NCI-H345 treated with DMSO at 0.1 percent for 48 hours (cell line): ENCODE measurements around the gene RASA3.
"Not testable (repeated sequence)": the region's sequence is repeated elsewhere in the genome, so short reads cannot be mapped to it uniquely, and the experiment has no call there.

Source experiments
- DNase-seq: peaks from one replicate; lab custom pipeline; 2025; ENCODE audit not compliant: unreplicated experiment; lab: John Stamatoyannopoulos, UW

The RASA3 gene

DNA sequence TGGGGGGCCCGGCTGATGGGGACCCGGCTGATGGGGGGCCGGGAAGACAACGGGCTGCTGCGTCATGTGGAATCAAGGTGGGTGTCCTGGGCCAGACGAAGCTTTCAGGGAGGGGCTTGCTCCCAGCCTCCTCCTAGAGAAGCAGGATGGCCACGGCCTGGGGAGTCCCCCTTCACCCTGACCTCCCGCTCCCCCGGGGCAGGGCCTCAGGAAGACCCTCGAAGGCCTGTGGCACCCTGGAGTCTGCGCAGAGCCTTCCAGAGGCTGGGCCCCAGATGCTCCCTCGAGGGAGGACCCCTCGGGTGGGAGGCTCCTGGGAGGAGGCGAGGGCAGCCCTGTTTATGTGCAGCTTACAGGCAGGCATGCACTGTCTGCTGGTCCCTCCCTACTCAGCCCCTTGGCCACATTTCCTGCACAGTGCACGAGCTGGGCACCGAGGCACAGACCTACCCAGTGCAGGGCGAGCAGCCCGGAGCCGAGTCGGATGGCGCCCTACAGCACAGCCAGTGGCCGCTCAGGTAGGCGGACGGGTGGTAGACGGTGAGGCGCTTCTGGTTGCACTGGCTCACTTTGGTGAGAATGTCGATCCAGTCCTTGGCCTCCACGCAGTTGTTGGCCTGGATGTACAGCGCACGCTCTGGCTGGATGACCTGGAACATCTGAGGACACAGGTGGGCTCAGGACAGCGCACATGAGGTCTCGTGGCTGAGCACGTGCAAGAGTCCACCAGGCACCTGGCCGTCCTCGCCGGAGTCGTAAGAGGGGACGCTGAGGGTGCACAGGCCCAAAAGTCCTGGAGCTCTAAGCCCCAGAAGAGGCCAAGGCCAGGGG lies 136.1 kb downstream of the RASA3 start:
- DNase-seq: no peak

- DNase-seq: no peak
These were observed 137.3 kb downstream of the RASA3 start for GRCh38 chr13:113995051-113995601.

DNA sequence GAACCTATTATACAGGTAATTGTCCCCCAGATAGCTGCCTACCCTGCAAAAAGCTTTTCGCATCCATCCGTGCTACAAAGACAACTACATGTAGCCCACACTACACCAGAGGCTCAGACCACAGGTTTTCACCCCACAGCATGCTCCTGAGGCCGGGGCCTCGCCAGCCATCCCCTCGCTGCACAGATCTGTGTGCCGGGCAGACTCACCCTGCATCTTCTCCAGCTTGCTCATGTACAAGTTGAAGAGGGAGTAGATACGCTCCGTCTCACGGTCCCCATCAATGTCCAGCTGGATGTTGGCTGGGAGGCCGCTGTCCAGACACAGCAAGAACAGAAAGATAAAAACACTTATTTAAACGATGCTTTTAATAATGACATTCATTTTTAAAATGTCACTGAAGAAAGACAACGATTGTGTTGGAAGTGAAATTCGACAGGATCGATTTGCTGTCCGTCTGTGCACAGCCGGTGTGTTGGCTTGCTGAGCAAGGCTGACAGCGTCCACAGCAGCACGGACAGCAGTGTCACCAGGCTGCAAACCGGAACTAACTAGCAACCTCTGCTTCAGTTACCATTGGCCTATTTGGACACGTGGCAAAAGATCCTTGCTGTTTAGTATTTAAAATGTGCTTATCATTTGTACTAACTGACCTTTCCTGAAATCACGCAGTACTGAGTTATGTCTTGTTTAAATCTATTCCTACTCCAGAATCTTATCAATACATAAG lies 140.0 kb downstream of the RASA3 start:
- no peak for DNase-seq

DNA sequence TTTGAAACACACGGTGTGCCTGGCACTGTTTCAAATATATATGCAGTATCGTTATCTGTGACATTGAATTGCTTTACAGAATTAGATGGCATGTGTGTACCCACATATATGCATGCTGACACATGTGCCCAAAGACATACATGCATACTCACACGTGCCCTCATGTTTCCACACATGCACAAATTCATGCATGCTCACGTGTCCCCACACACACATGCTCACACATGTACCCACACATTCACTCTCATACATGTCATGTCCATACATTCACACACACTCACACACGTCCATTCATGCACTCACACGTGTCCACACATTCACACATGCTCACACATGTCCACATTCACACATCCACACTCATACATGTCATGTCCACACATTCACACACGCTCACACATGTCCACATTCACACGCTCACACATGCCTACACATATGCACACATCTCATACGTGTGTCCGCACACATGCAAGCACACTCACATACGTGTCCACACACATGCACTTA lies 140.7 kb downstream of the RASA3 start:
- no peak for DNase-seq

DNA sequence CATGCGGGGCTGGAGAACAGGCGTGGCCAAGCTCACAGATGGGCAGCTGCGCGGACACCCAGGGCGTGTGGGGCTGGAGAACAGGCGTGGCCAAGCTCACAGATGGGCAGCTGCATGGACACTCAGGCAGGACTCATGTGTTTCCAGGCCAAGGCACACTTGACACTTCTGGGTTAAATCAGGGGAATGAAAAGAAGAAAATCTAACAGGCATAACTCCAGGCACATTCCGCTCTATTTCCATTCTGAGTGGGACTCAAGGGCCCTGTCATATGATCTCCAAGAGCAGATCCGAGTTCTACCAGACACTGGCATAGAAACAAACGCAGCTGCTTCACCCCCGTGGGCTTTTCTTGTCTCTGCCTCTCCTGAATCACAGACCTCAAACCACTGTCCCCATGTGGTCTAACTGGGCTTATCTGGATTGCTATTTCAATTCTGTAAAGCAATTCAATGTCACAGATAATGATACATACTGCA lies 141.2 kb downstream of the RASA3 start:
- DNase-seq: peak; percentile 84

DNA sequence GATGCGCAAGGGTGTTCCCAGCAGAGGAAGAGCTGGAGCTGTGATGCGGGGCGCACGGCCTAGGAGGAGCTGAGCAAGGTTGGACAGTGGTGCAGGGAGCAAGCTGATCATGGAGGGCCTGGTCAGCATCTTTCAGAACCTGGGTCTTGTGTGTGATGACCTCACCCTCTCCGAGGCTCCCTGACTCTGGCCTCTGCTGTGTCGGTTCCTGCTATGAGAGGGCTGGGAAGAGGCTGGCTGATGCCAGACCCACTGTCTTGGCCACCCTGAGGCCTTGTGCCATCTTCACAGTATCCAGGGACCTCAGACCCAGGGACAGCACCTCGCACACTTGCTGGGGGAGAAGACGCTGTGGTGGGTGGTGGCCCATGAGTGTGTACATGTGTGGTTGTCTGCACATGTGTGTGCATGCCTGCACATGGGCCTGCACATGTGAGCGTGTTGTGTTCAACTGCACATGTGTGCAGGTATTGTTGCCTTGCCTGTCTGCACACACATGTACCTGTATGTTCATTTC lies 142.0 kb downstream of the RASA3 start:
- DNase-seq: no peak

DNA sequence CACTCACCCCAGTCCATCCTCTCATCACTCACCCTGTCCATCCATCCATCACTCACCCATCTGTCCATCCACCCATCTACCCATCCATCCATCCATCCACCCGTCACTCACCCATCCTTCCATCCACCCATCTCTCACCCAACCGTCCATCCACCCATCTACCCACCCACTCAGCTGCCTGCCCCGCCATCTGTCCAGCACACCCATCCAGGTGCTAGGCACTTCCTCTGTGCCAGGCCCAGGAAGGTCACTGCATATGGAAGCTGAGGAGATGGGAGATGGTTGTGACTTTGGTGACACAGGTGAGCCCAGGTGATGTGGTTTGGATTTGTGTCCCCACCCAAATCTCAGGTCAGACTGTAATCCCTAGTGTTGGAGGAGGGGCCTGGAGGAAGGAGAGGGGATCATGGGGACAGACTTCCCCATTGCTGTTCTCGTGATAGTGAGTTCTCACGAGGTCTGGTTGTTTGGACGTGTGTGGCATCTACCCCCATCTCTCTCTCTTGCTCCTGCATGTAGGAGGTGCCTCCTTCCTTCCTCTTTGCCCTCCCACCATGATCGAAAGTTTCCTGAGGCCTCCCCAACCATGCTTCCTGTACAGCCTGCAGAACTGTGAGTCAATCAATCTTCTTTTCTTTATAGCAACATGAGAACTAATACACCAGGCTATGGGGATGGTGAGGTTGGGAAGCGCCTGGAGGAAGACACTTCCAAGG lies 142.7 kb downstream of the RASA3 start:
- no peak for DNase-seq

- not testable (repeated sequence) for DNase-seq
These were observed 143.6 kb downstream of the RASA3 start for GRCh38 chr13:113988859-113989258.

DNA sequence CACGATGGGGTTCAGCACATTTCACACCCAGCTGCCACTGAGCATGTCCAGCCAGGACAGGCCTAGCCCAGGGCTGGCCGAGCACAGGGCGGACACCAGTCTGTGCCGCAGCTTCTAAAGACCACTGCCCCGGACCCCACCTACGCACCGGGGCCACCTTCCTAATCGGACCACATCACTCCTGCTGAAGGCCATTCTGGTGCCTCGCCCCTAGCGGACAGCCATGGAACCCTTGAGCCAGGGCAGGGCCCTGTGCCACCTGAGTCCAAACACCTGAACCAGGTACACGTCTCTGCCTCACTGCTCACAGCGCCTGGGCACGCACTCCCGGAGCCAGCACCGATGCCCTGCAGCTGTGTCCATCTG lies 150.1 kb downstream of the RASA3 start:
- DNase-seq: no peak

DNA sequence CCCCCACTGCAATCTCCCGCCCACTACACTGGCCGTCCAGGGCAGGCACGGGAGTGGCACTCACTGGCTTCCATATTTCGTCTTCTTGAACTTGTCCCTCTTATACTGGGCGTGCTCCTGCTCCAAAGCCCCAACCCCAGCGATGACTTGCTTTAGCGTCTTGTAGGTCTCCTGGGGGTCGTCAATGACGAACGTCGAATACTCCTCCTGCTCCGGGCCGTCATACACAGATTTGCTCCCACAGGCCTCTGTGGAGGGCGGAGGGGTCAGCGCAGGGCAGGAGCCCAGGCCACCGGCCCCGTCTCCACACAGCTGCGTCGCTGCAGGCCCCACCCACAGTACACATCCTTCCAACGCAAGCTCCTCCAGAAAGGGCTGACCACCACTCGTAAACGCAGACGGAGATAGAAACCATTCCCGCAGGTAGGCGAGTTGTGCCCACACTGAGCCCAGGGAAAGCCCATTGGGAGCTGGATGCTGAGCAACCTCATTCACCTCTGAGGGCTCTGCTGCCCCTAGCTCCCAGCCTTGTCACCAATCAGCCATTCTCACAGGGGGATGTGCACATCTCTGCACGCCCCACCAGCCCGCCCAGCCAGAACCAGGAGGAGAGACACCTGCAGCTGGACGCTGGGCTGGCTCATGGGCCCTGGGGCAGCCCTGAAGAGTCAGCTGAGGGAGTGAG lies 150.7 kb downstream of the RASA3 start:
- no peak for DNase-seq

DNA sequence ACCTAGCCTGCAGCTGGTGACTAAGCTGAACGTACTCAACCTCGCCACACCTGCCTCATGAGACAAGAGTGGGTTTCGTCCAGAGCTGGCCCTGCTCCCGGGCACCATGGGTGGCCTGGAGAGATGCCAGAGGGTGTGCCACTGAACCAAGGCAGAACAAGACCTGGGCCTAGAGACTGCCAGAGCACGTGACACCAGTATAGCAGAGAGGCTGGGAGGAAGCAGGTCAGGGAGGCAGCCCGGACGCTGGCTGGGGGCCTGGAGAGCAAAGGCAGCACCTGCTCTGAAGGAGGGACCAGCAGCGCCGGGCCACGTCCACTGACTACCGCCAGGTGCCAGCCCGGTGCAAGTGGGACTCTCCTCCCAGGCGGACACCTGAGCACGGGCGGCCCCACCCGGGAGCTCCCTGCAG lies 151.2 kb downstream of the RASA3 start:
- DNase-seq: peak; percentile 97

DNA sequence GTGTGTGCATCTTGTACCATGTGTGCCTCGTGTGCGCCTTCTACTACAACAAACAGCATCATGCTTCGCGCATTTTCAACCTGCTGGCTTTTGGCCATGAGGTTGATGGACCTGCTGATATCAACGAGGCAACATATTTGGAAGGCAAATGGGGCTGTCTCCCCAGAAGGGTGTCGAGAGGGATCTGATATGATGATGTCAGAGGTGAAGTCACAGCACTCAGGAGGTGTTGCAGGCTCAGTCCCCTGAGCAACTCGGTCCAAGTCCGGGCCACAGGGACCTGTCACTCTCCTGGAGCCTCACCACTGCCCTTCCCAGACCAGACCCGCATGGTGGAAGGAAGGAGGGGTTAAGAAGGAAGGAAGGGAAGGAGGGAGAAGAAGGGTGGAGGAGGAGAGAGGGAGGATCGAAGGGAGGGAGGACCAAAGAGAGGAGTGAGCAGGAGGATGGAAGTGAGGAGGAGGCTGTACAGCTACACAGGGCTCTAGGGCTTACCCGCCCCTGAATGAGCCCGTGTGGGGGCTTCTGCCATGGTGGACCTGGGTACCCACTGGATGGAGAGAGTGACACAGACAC lies 151.8 kb downstream of the RASA3 start:
- peak; percentile 29 for DNase-seq

DNA sequence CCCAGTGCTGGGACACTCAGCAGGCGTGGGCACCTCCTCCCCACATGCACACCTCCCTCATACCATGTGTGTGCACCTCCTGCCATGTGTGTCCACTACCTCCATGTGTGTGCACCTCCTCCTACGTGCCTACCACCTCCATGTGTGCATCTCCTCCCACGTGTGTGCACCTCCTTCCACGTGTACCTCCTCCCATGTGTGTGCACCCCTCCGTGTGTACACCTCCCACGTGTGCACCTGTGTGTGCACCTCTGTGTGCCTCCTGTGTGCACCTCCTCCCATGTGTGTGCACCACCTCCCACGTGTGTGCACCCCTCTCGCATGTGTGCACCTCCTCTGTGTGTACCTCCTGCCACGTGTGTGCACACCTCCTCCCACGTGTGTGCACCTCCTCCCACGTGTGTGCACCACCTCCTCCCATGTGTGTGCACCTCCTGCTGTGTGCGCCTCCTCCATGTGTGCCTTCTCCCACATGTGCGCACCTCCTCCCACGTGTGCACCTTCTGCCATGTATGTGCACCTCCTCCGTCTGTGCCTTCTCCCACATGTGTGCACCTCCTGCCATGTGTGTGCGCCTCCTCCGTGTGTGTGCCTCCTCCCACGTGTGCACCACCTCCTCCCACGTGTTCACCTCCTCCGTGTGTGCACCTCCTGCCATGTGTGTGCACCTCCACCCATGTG lies 152.5 kb downstream of the RASA3 start:
- DNase-seq: no peak

DNA sequence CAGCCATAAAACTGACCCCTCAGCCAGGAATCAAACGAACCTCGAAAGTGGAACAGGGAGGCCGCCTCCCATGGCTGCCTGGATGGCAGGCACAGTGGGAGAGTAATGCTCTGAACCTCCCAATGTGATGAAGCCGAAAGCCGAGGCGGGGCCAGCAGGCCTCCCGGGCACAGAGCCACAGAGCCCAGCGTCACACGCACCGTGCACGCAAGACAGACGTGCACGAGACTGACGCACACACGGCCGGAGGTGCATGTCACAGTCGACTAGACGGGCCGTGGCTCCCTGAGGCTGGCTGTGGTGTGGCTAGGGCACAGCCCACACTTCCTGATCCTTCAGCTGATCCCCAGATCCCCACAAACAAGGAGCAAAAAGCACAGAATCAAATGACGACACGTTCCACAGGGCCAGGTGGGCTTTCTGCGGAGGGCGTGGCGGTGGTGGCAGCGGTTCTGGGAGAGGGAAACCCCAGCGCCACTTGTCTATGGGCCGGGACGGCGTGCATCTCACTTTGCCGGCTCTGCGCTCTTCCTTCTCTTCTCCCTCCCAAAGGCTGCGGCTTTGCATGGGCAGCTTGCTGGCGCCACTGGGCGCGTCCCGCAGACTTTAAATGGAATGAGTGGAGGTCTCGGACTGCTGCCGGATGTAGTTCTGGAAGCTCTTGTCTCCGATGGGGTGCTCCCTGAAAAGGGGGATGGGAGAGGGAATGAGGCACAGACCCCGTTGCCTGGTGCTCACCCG lies 153.5 kb downstream of the RASA3 start:
- DNase-seq: no peak

DNA sequence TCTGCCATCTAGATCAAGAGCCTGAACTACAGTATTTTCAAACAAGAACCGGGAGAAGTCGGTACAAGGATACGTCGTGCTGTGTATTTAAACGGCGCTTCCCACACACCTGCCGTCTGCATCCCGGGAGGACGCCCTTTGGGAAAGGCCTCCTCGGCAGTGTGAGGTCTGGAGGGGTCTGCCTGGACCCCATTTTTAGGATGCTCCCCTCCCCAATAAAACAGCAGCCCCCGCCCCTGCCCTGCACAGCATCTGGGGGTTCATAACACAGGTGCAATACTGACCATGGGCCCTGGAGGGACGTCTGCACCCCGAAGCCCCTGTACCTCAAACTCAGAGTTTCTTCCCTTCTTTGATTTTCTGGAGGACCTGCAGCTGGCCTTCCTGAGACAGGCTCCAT lies 154.4 kb downstream of the RASA3 start:
- no peak for DNase-seq

GRCh38 chr13:113976711-113977684 lies 155.4 kb downstream of the RASA3 start:
- DNase-seq: no peak

- no peak for DNase-seq
These were observed 157.0 kb downstream of the RASA3 start for GRCh38 chr13:113975416-113975815.
